Mesendoderm (in vitro differentiated cells): ENCODE measurements around the gene OSBPL3.

Experiments used
- DNase-seq: peaks from one replicate; pipeline ENCODE4 v3.0.0; 2013
- H2AK5ac ChIP-seq: 2 replicates; pipeline ENCODE4 v1.6.1; 2013; ENCODE audit warnings: low read length, inconsistent platforms
- H2BK120ac ChIP-seq: 2 replicates; pipeline ENCODE4 v1.6.1; 2013; ENCODE audit warnings: low read depth, mild to moderate bottlenecking, low read length, moderate library complexity, mixed read lengths
- H2BK15ac ChIP-seq: replicated peaks from 2 replicates; pipeline ENCODE4 v1.6.1; 2013; ENCODE audit warnings: low read depth, mild to moderate bottlenecking, moderate library complexity
- H2BK5ac ChIP-seq: 2 replicates; pipeline ENCODE4 v1.6.1; 2013; ENCODE audit warnings: low read length, inconsistent platforms
- H3K18ac ChIP-seq: 2 replicates; pipeline ENCODE4 v1.6.1; 2013; ENCODE audit warnings: mild to moderate bottlenecking, low read length, mixed read lengths
- H3K23ac ChIP-seq: one replicate; pipeline ENCODE4 v1.6.1; 2013; ENCODE audit warnings: low read length
- H3K27ac ChIP-seq: 2 replicates; pipeline ENCODE4 v1.5.1; 2013; ENCODE audit warnings: low read depth, mild to moderate bottlenecking, inconsistent platforms, low read length, moderate library complexity
- H3K27me3 ChIP-seq: 2 replicates; pipeline ENCODE4 v1.6.1; 2013; ENCODE audit warnings: low read length, control low read depth, mild to moderate bottlenecking, inconsistent platforms; ENCODE audit not compliant: insufficient read depth, poor library complexity
- H3K36me3 ChIP-seq: 2 replicates; pipeline ENCODE4 v1.6.1; 2013; ENCODE audit warnings: low read length, inconsistent platforms; ENCODE audit not compliant: control insufficient read depth, insufficient read depth
- H3K4ac ChIP-seq: one replicate; pipeline ENCODE4 v1.6.1; 2013; ENCODE audit warnings: low read depth, mild to moderate bottlenecking, low read length, moderate library complexity
- H3K4me1 ChIP-seq: 2 replicates; pipeline ENCODE4 v1.6.1; 2013; ENCODE audit warnings: low read depth, low read length, inconsistent platforms; ENCODE audit not compliant: control insufficient read depth
- H3K4me2 ChIP-seq: 2 replicates; pipeline ENCODE4 v1.6.1; 2013; ENCODE audit warnings: low read length
- H3K4me3 ChIP-seq: 2 replicates; pipeline ENCODE4 v1.5.1; 2013; ENCODE audit warnings: mild to moderate bottlenecking, low read length
- H3K56ac ChIP-seq: one replicate; pipeline ENCODE4 v1.6.1; 2013; ENCODE audit warnings: low read length
- H3K79me1 ChIP-seq: 2 replicates; pipeline ENCODE4 v1.6.1; 2013; ENCODE audit warnings: low read length, inconsistent platforms
- H3K79me2 ChIP-seq: 2 replicates; pipeline ENCODE4 v1.6.1; 2013; ENCODE audit warnings: mild to moderate bottlenecking, low read length; ENCODE audit not compliant: control insufficient read depth, insufficient read depth
- H3K9ac ChIP-seq: 2 replicates; pipeline ENCODE4 v1.6.1; 2013; ENCODE audit warnings: low read length, inconsistent platforms
- H4K5ac ChIP-seq: one replicate; pipeline ENCODE4 v1.6.1; 2013; ENCODE audit warnings: low read length
- H4K8ac ChIP-seq: one replicate; pipeline ENCODE4 v1.6.1; 2013; ENCODE audit warnings: low read depth, mild to moderate bottlenecking, control low read depth, low read length, moderate library complexity
- WGBS: extraction: QIAGEN DNeasy Blood & Tissue Kit; methylation state at CpG from one replicate; pipeline ENCODE4 v1.1.7; 2013; ENCODE audit warnings: low lambda C conversion rate, missing lambda C conversion rate; ENCODE audit not compliant: insufficient coverage; ENCODE audit errors: extremely low coverage; 5-methylcytosine and 5-hydroxymethylcytosine counted together

Gene OSBPL3

GRCh38 chr7:24930856-24931255, 49.1 kb downstream of the OSBPL3 start:
- no peak overlapping the region for H3K56ac ChIP-seq
- H4K5ac ChIP-seq: no peak overlapping the region
- no peak overlapping the region for H2AK5ac ChIP-seq
- no peak overlapping the region for H4K8ac ChIP-seq
- H3K18ac ChIP-seq: no peak overlapping the region
- H3K4me3 ChIP-seq: no peak overlapping the region
- no peak overlapping the region for H2BK15ac ChIP-seq
- H2BK120ac ChIP-seq: no peak overlapping the region
- no peak for DNase-seq
- H3K36me3 ChIP-seq: no peaks in the 10 kb centered on the region
- no peak overlapping the region for H3K4ac ChIP-seq
- no peaks in the 10 kb centered on the region for H3K79me2 ChIP-seq
- no peaks in the 10 kb centered on the region for H3K27me3 ChIP-seq
- H3K27ac ChIP-seq: no peak overlapping the region
- no peak overlapping the region for H3K9ac ChIP-seq
- no peak overlapping the region for H3K23ac ChIP-seq
- no peak overlapping the region for H2BK5ac ChIP-seq
- no peak overlapping the region for H3K4me2 ChIP-seq
- no peaks in the 10 kb centered on the region for H3K4me1 ChIP-seq
- peaks cover 3% of the 10 kb centered on the region for H3K79me1 ChIP-seq
- no CpG with 5 or more reads among the region's 1 CpG for WGBS

GRCh38 chr7:24926623-24927524, 53.1 kb downstream of the OSBPL3 start:
- Histone ChIP-seq H2BK120ac (no peak overlapping the region), H2AK5ac (no peak overlapping the region), H2BK15ac (no peak overlapping the region), H2BK5ac (no peak overlapping the region), H4K5ac (no peak overlapping the region), H3K36me3 (no peaks in the 10 kb centered on the region), H3K18ac (no peak overlapping the region), H3K56ac (no peak overlapping the region), H3K9ac (no peak overlapping the region), H3K79me2 (no peaks in the 10 kb centered on the region), H3K79me1 (peaks cover 3% of the 10 kb centered on the region), H3K23ac (no peak overlapping the region), H3K4me2 (no peak overlapping the region), H3K4me1 (no peaks in the 10 kb centered on the region), H3K27me3 (no peaks in the 10 kb centered on the region), H3K4ac (no peak overlapping the region), H3K27ac (no peak overlapping the region), H3K4me3 (no peak overlapping the region), H4K8ac (no peak overlapping the region)
- peak; percentile 28 for DNase-seq
- 100% methylated on average over 1 of the region's 5 CpGs for WGBS

GRCh38 chr7:24924375-24924774, 55.6 kb downstream of the OSBPL3 start:
- no peaks in the 10 kb centered on the region for H3K79me1 ChIP-seq
- H2BK15ac ChIP-seq: no peak overlapping the region
- H4K5ac ChIP-seq: no peak overlapping the region
- no peak overlapping the region for H3K4ac ChIP-seq
- H3K4me1 ChIP-seq: no peaks in the 10 kb centered on the region
- H3K4me2 ChIP-seq: no peak overlapping the region
- WGBS: no CpG with 5 or more reads among the region's 7 CpGs
- peak; percentile 16 for DNase-seq
- H3K27me3 ChIP-seq: no peaks in the 10 kb centered on the region
- no peak overlapping the region for H3K27ac ChIP-seq
- no peak overlapping the region for H4K8ac ChIP-seq
- no peak overlapping the region for H3K4me3 ChIP-seq
- no peak overlapping the region for H3K18ac ChIP-seq
- H2BK5ac ChIP-seq: no peak overlapping the region
- no peaks in the 10 kb centered on the region for H3K79me2 ChIP-seq
- no peak overlapping the region for H3K9ac ChIP-seq
- H3K56ac ChIP-seq: no peak overlapping the region
- H2AK5ac ChIP-seq: no peak overlapping the region
- no peak overlapping the region for H2BK120ac ChIP-seq
- H3K36me3 ChIP-seq: no peaks in the 10 kb centered on the region
- H3K23ac ChIP-seq: no peak overlapping the region

GRCh38 chr7:24923172-24923865, 56.7 kb downstream of the OSBPL3 start:
- H4K8ac ChIP-seq: no peak overlapping the region
- H3K23ac ChIP-seq: no peak overlapping the region
- H2BK15ac ChIP-seq: no peak overlapping the region
- no peaks in the 10 kb centered on the region for H3K4me1 ChIP-seq
- no peaks in the 10 kb centered on the region for H3K36me3 ChIP-seq
- no peak overlapping the region for H3K18ac ChIP-seq
- H3K4me3 ChIP-seq: no peak overlapping the region
- H3K56ac ChIP-seq: peak overlapping the region; percentile 22
- no peak overlapping the region for H3K27ac ChIP-seq
- no peaks in the 10 kb centered on the region for H3K79me1 ChIP-seq
- no CpG with 5 or more reads among the region's 9 CpGs for whole genome bisulfite sequencing
- H3K4me2 ChIP-seq: no peak overlapping the region
- no peak overlapping the region for H2BK5ac ChIP-seq
- no peaks in the 10 kb centered on the region for H3K27me3 ChIP-seq
- H4K5ac ChIP-seq: peak overlapping the region; percentile 21
- no peak overlapping the region for H2AK5ac ChIP-seq
- no peak overlapping the region for H3K4ac ChIP-seq
- no peak for DNase-seq
- no peaks in the 10 kb centered on the region for H3K79me2 ChIP-seq
- no peak overlapping the region for H3K9ac ChIP-seq
- no peak overlapping the region for H2BK120ac ChIP-seq

GRCh38 chr7:24922099-24922773, 57.7 kb downstream of the OSBPL3 start:
- Histone ChIP-seq H3K4ac (no peak overlapping the region), H3K36me3 (no peaks in the 10 kb centered on the region), H3K56ac (no peak overlapping the region), H3K79me2 (no peaks in the 10 kb centered on the region), H3K27ac (no peak overlapping the region), H2BK15ac (no peak overlapping the region), H3K27me3 (no peaks in the 10 kb centered on the region), H2AK5ac (no peak overlapping the region), H2BK5ac (no peak overlapping the region), H4K8ac (no peak overlapping the region), H3K4me3 (no peak overlapping the region), H2BK120ac (no peak overlapping the region), H3K79me1 (peaks cover 3% of the 10 kb centered on the region), H4K5ac (no peak overlapping the region), H3K4me2 (no peak overlapping the region), H3K23ac (no peak overlapping the region), H3K4me1 (peaks cover 4% of the 10 kb centered on the region), H3K9ac (no peak overlapping the region), H3K18ac (no peak overlapping the region)
- no peak for DNase-seq
- no CpG with 5 or more reads among the region's 5 CpGs for WGBS
